ENCODE data around the gene IER5L. TPM values are rescaled to one million over a fixed set of nuclear protein-coding genes. Genes with fewer than 3 reads are reported as not detected.

IER5L gene
- polyA plus RNA-seq, 1 experiment: 4.9 TPM

GRCh38 chr9:129170229-129170628, 7.8 kb downstream of the IER5L start:
- no peaks in the 10 kb centered on the region for H3K27me3 ChIP-seq (ENCODE audit: control insufficient read depth, insufficient read depth, low read length)
- H3K27ac ChIP-seq (ENCODE audit: low read depth, low read length): no peak overlapping the region
- POLR2A ChIA-PET: interaction anchor here (0.9 kb wide), 1 partner anchor 24 kb away, joined by 3 read pairs; no protein-coding TSS in a partner anchor
- no peak overlapping the region for H3K4me3 ChIP-seq (ENCODE audit: low read depth, low read length)
- CTCF ChIA-PET: interaction anchor here (1.3 to 13.5 kb wide), 2 partner anchors 29 to 39 kb away, joined by 6 to 145 read pairs; no protein-coding TSS in a partner anchor
- DNase-seq (ENCODE audit: low read depth, low spot score): no peak
- no peak for TF ChIP-seq CTCF (IDR thresholded peaks at IDR 0.05; ENCODE audit: low read depth, low read length)
- no peaks in the 10 kb centered on the region; the same call in 1 of the 2 replicates for H3K9me3 ChIP-seq (ENCODE audit: control insufficient read depth, insufficient read depth, low read length)

DNA sequence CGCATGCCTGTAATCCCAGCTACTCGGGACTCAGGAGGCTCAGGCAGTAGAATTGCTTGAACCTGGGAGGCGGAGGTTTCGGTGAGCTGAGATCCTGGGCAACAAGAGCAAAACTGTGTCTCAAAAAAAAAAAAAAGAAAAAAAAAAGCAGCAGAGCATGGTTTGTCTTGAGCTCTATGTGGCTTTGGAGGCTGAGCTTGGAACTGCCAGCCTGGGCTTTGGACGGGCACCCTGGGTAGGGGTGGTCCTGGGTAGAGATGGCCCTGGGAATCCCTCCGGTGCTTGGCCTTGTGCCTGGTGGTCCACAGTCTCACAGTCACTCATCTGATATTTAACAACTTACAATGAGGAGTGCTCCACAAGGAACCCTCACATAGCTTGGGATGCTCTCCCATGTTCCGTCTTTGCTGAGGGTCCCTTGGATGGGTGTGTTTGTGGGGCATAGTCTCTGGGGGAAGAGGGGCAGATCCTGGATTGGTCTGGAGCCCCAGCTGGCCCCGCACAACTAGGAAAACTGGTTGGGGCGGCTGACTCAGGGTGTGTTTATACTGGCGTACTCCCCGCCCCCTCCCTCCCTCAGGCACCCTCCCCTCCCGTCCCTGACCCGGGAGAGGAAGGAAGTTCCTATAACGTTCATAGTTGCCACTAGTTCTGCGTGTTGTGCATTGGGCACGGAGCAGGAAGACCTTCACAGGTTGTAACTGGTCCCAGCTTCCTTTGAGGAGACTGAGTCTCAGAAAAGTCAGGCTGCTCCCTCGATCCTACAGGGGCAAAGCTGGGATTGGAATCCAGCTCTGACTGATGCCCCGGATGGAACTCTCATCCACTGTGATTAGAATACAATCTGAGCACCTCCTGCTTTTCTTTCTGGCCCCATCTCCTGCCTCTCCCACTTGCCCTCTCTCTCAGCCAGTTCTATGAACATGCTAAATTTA, 11.2 kb downstream of the IER5L start:
- POLR2A ChIA-PET: interaction anchor here (0.6 to 3.6 kb wide), 12 partner anchors 9 to 1970 kb away, joined by 3 to 30 read pairs (median 8); partner anchors contain the start of gene IER5L
- no peaks in the 10 kb centered on the region for H3K27me3 ChIP-seq (ENCODE audit: control insufficient read depth, insufficient read depth, low read length)
- CTCF ChIA-PET: interaction anchor here (0.5 to 13.5 kb wide), 5 partner anchors 26 to 458 kb away, joined by 3 to 145 read pairs (median 3); no protein-coding TSS in a partner anchor
- peak overlapping the region; percentile 42 for H3K4me3 ChIP-seq (ENCODE audit: low read depth, low read length)
- H3K27ac ChIP-seq (ENCODE audit: low read depth, low read length): peak overlapping the region; percentile 98
- no peak for TF ChIP-seq CTCF (IDR thresholded peaks at IDR 0.05; ENCODE audit: low read depth, low read length)
- no peak for DNase-seq (ENCODE audit: low read depth, low spot score)
- peaks cover 7% of the 10 kb centered on the region; the same call in 1 of the 2 replicates for H3K9me3 ChIP-seq (ENCODE audit: control insufficient read depth, insufficient read depth, low read length)

GRCh38 chr9:129165198-129165597, 12.9 kb downstream of the IER5L start:
- Histone ChIP-seq H3K9me3 (ENCODE audit: control insufficient read depth, insufficient read depth, low read length) (peaks cover 17% of the 10 kb centered on the region), H3K27ac (ENCODE audit: low read depth, low read length) (no peak overlapping the region), H3K4me3 (ENCODE audit: low read depth, low read length) (no peak overlapping the region), H3K27me3 (ENCODE audit: control insufficient read depth, insufficient read depth, low read length) (no peaks in the 10 kb centered on the region)
- no peak for DNase-seq (ENCODE audit: low read depth, low spot score)
- ChIA-PET CTCF (interaction anchor here (1.5 to 13.5 kb wide), 3 partner anchors 9 to 33 kb away, joined by 4 to 145 read pairs (median 16); no protein-coding TSS in a partner anchor), POLR2A (no interaction called here)
- TF ChIP-seq CTCF (IDR thresholded peaks at IDR 0.05; ENCODE audit: low read depth, low read length): no peak

GRCh38 chr9:129164246-129164930, 13.7 kb downstream of the IER5L start:
- Histone ChIP-seq H3K4me3 (ENCODE audit: low read depth, low read length) (no peak overlapping the region), H3K27me3 (ENCODE audit: control insufficient read depth, insufficient read depth, low read length) (no peaks in the 10 kb centered on the region), H3K27ac (ENCODE audit: low read depth, low read length) (peak overlapping the region; percentile 57), H3K9me3 (ENCODE audit: control insufficient read depth, insufficient read depth, low read length) (peaks cover 17% of the 10 kb centered on the region)
- DNase-seq (ENCODE audit: low read depth, low spot score): no peak
- POLR2A ChIA-PET: interaction anchor here (0.7 to 1.0 kb wide), 2 partner anchors 14 to 383 kb away, joined by 4 to 5 read pairs; partner anchors contain the start of gene IER5L
- CTCF ChIA-PET: interaction anchor here (1.5 to 13.5 kb wide), 3 partner anchors 10 to 33 kb away, joined by 4 to 145 read pairs (median 16); no protein-coding TSS in a partner anchor
- no peak for TF ChIP-seq CTCF (IDR thresholded peaks at IDR 0.05; ENCODE audit: low read depth, low read length)
